HG03378 (cell line): ENCODE data around the gene TUBB1.
"Not testable (repeated sequence)": the region's sequence is repeated elsewhere in the genome, so short reads cannot be mapped to it uniquely, and the experiment has no call there.

Experiments
- ATAC-seq: cut with Tn5 transposase; IDR thresholded peaks from one replicate; pipeline ENCODE4 v1.9.1; 2021; ENCODE audit warnings: mild to moderate bottlenecking, moderate library complexity; ENCODE audit not compliant: unreplicated experiment

TUBB1 gene

GRCh38 chr20:59040667-59041066 lies 21.4 kb downstream of the TUBB1 start:
- ATAC-seq, result no peak

DNA sequence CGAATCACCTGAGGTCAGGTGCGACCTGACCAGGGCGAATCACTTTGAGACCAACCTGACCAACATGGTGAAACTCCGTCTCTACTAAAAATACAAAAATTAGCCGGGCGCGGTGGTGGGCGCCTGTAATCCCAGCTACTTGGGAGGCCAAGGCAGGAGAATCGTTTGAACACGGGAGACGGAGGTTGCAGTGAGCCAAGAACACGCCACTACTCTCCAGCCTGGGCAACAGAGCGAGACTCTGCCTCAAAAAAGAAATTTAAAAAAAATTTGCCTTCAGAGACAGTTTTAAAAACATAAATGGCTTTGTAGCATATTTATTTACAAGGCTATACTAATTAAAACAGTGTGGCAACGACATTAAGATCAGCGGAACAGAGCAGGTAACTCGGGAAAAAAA lies 22.3 kb downstream of the TUBB1 start:
- ATAC-seq, result not testable (repeated sequence)

DNA sequence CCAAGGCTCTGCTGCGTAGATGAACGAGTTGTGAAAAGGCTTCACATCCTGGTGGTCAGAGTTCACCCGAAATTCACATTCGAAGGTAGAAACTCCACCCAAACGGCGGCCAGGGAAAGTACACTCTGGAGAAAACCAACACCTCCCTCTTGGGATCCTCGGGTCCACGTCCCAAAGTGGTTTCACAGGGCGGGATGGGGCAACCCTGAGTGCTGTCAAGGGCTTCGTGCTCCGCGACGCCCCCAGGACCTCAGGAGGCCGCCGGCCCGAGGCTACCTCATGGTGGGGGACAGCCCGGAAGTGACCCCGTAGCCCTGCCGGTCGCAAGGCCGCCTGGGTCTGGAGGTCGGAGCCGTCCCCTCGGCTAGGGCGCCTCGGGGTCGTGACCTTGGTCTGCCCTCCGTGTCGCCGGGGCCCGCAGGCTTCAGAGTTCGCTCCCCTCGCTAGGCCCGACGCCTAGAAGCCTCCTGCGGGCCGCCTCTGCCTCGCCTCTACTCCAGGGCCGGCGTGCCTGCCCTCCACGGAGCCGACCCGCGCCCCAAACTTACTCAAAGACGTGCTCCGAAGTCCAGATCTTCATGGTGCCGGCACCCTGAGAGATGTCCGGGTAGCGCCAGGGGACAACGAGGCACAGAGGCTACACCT lies 23.0 kb downstream of the TUBB1 start, which contains the start of gene PRELID3B:
Gene PRELID3B, minus strand, starts transcription at position 636 of the 645 bp plus-strand sequence. Its CDS starts 56 bp downstream, at position 580.
- ATAC-seq, result peak; percentile 18

GRCh38 chr20:59042796-59043631 lies 23.8 kb downstream of the TUBB1 start:
- peak; percentile 79 for ATAC-seq

DNA sequence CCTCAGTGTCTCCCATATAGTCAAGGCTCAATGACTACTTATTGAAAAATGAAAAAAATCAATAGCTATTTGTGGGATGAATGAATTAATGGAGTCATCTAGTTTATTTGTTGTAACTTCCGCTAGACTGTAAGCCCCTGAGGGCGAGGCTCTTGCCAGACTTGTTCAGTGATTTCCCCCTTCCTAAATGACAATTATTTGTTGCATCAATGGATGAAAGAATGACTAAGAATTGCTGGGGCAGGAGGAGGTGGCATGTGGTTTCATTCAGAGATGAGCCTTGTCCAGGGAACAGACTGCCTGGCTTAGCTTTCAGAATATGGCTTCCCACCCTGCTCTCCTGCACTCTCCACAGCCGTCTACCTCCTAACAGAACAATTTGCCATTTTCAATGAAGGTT lies 24.5 kb downstream of the TUBB1 start:
- ATAC-seq, result no peak

DNA sequence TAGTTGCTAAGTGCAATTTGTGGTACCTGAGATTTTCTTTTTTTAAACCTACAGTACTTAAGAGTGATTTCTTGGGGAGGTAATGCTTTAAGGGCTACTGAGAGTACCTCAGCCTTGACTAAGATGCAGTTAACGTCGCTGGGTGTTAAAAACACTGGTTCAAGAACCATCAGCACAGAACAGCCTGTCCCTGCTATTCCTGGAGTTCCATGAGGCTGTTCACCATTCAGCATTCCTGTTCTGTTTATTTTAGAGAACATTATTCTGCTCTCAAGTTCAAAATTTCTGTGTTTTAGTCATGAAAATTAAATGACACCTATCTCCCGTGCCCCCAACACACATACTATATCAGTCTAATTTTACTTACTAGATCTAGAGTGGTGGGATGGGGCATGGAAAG lies 25.1 kb downstream of the TUBB1 start:
- ATAC-seq, result no peak

DNA sequence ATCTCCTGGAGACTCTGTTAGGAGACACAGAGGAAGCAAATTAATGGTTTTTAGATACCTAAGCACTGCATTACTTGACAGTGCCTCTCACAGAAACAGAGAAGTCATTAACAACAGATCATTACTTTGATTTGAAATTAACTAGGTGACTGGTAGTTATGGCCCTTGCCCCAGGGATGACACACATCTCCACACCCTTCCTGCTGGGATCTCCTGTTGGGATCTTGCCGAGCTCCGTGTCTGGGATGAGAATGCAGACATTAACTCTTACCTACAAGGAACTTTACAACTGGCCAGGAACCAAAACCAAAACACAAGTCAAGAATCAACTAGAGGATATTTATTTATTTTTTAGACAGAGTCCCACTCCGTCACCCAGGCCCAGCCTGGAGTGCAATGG lies 25.6 kb downstream of the TUBB1 start:
- no peak for ATAC-seq

DNA sequence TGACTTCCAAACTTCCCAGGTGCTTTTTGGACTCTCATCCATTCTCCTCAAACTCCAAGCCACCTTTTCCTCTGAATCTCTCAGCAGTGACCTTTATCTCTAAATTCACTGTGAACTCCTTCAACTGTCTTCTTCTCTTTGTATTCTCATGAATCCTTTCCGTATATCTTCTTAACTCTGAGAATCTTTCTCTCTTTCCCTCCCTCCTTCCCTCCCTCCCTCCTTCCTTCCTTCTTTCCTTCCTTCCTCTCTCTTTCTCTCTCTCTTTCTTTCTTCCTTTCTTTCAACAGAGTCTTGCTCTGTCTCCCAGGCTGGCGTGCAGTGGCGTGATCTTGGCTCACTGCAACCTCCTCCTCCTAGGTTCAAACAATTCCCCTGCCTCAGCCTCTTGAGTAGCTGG lies 27.6 kb downstream of the TUBB1 start:
- ATAC-seq, result no peak

- ATAC-seq, result no peak
These were observed 28.9 kb downstream of the TUBB1 start for GRCh38 chr20:59047938-59048680.

DNA sequence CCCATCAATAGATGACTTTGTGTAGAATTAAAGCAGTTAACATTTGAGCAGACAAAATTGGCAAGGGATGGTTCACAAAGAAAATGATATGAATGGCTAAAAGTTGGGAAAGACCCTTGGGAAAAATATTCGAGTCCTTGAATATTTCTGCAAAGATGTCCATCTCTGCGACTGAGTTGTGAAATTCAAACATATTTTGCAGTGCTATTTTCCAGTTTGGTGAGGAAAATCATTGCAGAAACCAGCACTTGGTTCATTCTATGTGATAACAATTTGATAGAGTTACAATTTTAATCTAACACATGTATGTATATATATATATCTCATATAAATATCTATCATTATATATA lies 29.4 kb downstream of the TUBB1 start:
- no peak for ATAC-seq

- ATAC-seq, result no peak
These were observed 31.2 kb downstream of the TUBB1 start for GRCh38 chr20:59050437-59050836.

DNA sequence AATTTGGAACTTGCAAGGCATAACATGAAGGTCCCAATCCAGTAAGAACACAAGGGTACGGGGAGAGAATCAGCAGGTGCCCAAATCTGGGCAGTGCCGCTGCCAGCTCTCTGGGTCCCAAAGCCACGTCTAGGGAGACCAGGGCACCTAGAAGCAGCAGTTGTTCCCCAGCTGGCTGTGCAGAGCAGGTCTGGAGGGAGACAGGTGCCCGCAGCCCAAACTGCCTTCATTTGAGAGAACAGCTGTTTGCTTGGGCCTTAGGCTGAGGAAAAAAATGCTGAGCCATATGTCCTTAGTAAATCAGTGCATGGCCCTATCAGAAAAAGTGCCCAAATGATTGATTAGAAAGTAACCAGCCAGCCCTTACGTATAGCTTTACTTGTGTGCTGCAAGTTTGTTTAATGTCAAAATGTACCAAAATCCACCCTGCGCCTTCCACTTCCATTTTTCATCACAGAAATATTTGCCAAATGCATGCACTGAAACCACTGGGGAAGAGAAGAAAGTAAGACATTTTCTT lies 32.5 kb downstream of the TUBB1 start:
- no peak for ATAC-seq

- no peak for ATAC-seq
These were observed 36.1 kb downstream of the TUBB1 start for GRCh38 chr20:59055302-59055701.

GRCh38 chr20:59062081-59062480 lies 42.9 kb downstream of the TUBB1 start:
- ATAC-seq, result no peak

- no peak for ATAC-seq
These were observed 44.4 kb downstream of the TUBB1 start for GRCh38 chr20:59063358-59064213.

- no peak for ATAC-seq
These were observed 45.0 kb downstream of the TUBB1 start for GRCh38 chr20:59064214-59064722.

DNA sequence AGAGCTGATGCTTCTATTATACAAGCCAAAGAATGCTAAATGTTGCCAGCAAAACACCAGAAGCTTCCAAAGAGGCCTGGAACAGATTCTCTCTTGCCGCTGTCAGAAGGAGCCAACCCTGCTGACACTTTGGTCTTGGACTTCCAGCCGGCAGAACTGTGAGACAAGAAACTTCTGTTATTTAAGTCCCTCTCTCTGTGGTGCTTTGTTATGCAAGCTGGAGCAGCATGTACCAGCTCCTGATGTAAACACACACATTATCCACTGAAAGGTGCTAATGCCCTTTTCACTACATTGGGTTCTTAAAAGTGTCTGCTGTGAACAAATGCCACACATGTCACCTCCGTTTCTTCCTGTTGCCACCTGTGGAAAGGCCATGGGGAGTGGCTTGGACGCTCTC lies 49.3 kb downstream of the TUBB1 start:
- ATAC-seq, result no peak

- no peak for ATAC-seq
These were observed 49.8 kb downstream of the TUBB1 start for GRCh38 chr20:59069026-59069425.

DNA sequence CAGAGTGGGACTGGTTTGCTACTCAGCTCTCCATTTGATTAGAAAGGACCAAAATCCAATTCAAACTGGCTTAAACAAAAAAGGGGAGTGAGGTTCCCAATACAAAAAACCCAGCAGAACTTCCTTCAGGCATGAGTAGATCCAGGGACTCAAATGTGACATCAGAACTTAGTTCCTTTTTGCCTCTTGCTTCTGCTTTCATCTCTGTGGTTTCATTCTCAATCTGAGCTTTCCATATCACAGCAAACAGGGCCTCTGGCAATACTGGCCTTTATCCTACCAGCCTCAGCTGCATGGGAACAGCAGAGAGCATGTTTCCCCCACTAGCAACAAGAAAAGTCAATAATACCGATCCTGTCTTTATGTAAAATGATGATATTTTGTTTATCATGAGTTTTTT lies 52.0 kb downstream of the TUBB1 start:
- ATAC-seq, result peak; percentile 56

- no peak for ATAC-seq
These were observed 54.4 kb downstream of the TUBB1 start for GRCh38 chr20:59073582-59073981.
